Progenitor cell of endocrine pancreas (in vitro differentiated cells): ENCODE measurements around the gene CNTNAP2. TPM values are rescaled to one million over a fixed set of nuclear protein-coding genes. Genes with fewer than 3 reads are reported as not detected.

Experiments
- DNase-seq: peaks from one replicate; pipeline ENCODE4 v3.0.0; 2021; ENCODE audit warnings: low spot score; ENCODE audit not compliant: unreplicated experiment
- H3K27ac Mint-ChIP-seq: 2 replicates; pipeline ENCODE4 v1.8.0; 2021; ENCODE audit warnings: mild to moderate bottlenecking, moderate library complexity, mixed read lengths
- H3K27me3 Mint-ChIP-seq: 2 replicates; pipeline ENCODE4 v1.8.0; 2021; ENCODE audit warnings: mixed read lengths
- H3K36me3 Mint-ChIP-seq: 2 replicates; pipeline ENCODE4 v1.8.0; 2022; ENCODE audit warnings: mixed read lengths; ENCODE audit not compliant: insufficient read depth
- H3K4me1 Mint-ChIP-seq: 2 replicates; pipeline ENCODE4 v1.8.0; 2021; ENCODE audit warnings: low read depth, mixed read lengths
- H3K4me3 Mint-ChIP-seq: 2 replicates; pipeline ENCODE4 v1.8.0; 2021; ENCODE audit warnings: low read depth, mild to moderate bottlenecking, moderate library complexity, mixed read lengths
- H3K9me3 Mint-ChIP-seq: 2 replicates; pipeline ENCODE4 v1.8.0; 2021; ENCODE audit warnings: low read depth, mixed read lengths
- total RNA-seq: library from RNA; stranded (reverse); gene quantifications from 2 replicates; pipeline ENCODE4 v1.2.1, GENCODE V29; 2021
- TF ChIP-seq, protein P1 (sequence below): fragments of 200-600 bp; sonication (generic); IDR thresholded peaks from one replicate; pipeline ENCODE4 v1.5.0; 2021; ENCODE audit warnings: antibody characterized with exemption, mild to moderate bottlenecking; ENCODE audit not compliant: unreplicated experiment

Gene CNTNAP2
- total RNA-seq, 1 donor from 2014 or later, result 6.5 TPM

DNA sequence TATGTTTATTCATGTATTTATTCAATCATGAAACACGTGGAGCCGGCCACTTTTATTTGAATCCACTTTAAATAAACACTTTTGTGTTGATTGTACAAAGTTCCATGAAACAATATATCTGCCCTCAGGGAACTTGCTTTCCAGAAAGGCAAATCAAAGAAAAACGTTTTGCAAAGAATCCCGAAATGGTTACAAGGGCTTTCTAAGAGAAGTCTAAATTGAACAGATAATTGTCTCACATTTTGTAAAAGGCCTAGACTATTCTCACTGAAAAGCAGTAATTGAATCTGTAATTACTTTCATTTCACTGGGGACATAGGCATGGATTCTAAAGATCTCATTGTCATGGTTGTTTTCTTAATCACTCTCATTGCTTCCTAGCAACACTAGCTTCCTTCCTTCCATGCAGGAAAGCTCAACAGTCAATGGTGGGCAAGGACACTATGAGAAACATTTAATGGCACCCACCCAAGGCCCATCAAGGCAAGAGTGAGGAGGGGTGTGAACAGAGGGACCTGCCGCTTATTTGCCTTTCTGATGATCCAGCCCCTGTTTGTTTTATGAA is 1851.5 kb downstream of the CNTNAP2 start:
- Mint-ChIP-seq H3K36me3 (no peaks in the 10 kb centered on the region), H3K27me3 (no peaks in the 10 kb centered on the region), H3K4me1 (peaks cover 2% of the 10 kb centered on the region), H3K4me3 (no peak overlapping the region), H3K9me3 (no peaks in the 10 kb centered on the region), H3K27ac (no peak overlapping the region)
- DNase-seq, result no peak
- TF ChIP-seq, protein P1, sequence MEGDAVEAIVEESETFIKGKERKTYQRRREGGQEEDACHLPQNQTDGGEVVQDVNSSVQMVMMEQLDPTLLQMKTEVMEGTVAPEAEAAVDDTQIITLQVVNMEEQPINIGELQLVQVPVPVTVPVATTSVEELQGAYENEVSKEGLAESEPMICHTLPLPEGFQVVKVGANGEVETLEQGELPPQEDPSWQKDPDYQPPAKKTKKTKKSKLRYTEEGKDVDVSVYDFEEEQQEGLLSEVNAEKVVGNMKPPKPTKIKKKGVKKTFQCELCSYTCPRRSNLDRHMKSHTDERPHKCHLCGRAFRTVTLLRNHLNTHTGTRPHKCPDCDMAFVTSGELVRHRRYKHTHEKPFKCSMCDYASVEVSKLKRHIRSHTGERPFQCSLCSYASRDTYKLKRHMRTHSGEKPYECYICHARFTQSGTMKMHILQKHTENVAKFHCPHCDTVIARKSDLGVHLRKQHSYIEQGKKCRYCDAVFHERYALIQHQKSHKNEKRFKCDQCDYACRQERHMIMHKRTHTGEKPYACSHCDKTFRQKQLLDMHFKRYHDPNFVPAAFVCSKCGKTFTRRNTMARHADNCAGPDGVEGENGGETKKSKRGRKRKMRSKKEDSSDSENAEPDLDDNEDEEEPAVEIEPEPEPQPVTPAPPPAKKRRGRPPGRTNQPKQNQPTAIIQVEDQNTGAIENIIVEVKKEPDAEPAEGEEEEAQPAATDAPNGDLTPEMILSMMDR, result no peak

DNA sequence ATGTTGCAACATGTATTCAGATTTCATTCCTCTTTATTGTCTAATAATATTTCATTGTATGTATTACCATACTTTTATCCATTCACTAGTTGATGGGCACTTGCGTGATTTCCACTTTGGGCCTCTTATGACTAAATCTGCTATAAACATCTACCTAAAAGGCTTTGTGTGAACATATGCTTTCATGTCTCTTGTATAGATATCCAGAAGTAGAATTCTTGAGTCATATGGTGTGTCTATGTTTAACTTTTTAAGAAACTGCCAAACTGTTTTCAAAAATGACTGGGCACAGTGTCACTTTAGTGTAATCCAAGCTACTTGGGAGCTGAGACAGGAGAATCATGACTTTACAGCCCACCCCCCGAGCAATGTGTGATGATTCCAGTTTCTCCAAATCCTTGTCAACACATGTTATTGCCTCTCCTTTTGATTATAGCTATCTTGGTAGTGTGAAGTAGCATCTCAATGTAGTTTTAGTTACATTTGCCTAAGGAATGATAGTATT is 1855.1 kb downstream of the CNTNAP2 start:
- TF ChIP-seq, protein P1, result no peak
- H3K27me3 Mint-ChIP-seq, result no peaks in the 10 kb centered on the region
- H3K4me1 Mint-ChIP-seq, result peaks cover 2% of the 10 kb centered on the region
- no peak for DNase-seq
- no peak overlapping the region for H3K4me3 Mint-ChIP-seq
- no peaks in the 10 kb centered on the region for H3K36me3 Mint-ChIP-seq
- no peaks in the 10 kb centered on the region for H3K9me3 Mint-ChIP-seq
- H3K27ac Mint-ChIP-seq, result no peak overlapping the region

DNA sequence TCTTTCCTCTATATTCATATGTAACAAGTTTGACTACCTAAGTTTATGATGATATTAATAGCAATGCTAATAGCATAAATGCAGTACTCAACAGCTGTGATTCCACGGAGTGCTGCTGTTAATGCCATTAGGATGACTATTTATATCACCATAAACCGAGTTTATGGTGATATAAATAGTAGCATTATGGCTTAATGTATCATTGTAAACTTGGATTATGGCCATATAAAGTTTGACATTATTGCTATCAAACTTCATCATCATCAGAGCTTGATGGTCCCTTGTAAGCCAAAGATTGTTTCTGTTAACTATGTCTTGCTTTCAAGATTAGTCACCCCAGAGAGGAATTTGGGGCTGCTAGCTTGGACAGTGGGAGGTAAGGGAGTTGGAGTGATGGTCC is 1861.6 kb downstream of the CNTNAP2 start:
- TF ChIP-seq, protein P1, result no peak
- no peak for DNase-seq
- Mint-ChIP-seq H3K9me3 (no peaks in the 10 kb centered on the region), H3K4me3 (no peak overlapping the region), H3K27me3 (no peaks in the 10 kb centered on the region), H3K36me3 (no peaks in the 10 kb centered on the region), H3K4me1 (peaks cover 2% of the 10 kb centered on the region), H3K27ac (no peak overlapping the region)

DNA sequence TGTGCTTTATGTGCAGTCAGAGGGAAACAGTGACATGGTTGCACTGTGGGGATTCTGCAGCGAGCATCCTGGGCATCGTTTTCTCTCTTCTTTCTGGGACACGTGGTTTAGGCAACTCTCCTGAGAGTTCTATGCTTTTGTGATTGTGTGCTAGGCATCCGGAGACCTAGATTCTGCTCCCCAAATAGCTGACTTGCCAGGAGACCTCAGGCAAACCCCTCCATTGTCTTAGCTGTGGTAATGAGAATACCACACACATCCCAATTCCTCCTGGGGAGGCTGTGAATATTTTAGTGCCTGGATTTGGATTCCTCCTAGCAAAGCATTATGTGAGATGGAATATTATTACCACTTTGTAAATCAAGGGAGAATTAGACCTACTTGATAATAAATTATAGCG is 1862.0 kb downstream of the CNTNAP2 start:
- no peak overlapping the region for H3K4me3 Mint-ChIP-seq

DNA sequence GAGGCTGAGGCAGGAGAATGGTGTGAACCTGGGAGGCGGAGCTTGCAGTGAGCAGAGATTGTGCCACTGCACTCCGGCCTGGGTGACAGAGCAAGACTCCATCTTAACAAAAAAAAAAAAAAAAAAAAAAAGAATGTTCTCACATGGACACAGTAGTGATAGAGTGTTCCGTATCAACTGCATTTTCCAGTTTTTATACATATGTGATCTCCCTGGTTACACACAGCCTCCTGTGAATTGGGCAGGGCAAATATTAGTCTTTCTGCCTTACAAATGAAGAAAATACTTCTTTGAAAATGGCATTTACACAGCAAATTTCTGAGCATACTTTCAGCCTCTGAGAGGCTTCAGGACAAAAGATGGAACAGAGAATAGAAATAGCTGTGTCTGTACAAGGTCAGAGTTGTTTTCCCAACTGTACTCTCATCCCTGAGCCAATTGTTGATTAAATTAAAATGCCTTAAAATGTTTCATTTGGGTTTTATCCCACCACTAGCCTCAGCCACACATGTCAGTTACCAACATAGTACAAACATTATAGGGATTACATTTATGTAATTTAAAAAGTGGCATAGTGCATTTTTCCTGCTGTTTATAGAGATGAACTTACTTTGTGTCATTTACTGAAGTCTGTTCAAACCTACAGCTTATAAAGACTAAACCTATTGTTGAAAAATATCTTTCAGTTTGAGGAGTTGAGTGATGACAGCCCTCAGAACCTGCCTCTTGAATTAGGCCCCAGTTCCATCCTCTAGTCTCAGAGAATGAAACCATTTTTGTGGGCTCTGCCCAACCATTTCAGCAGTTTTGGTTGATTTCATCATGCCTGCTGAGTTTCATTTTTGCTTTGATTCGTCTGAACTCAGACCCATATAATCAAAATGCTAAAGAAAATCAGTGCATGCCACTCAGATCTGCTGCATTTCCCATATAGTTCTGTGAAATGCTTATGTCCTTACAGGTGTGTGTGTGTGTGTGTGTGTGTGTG is 1864.5 kb downstream of the CNTNAP2 start:
- peaks cover 10% of the 10 kb centered on the region for H3K9me3 Mint-ChIP-seq
- TF ChIP-seq, protein P1, result no peak
- no peak overlapping the region for H3K4me3 Mint-ChIP-seq
- H3K27me3 Mint-ChIP-seq, result no peaks in the 10 kb centered on the region
- H3K4me1 Mint-ChIP-seq, result peaks cover 4% of the 10 kb centered on the region
- no peak for DNase-seq
- H3K27ac Mint-ChIP-seq, result no peak overlapping the region
- H3K36me3 Mint-ChIP-seq, result no peaks in the 10 kb centered on the region

More for the DNA sequence above, 1862.0 kb downstream of the CNTNAP2 start:
- TF ChIP-seq, protein P1, result no peak
- Mint-ChIP-seq H3K27ac (no peak overlapping the region), H3K36me3 (no peaks in the 10 kb centered on the region), H3K9me3 (peaks cover 3% of the 10 kb centered on the region), H3K27me3 (no peaks in the 10 kb centered on the region), H3K4me1 (peaks cover 2% of the 10 kb centered on the region)
- DNase-seq, result no peak
